Ovary (tissue), 9 donors: ENCODE data around the gene RNF187. TPM values are rescaled to one million over a fixed set of nuclear protein-coding genes. Genes with fewer than 3 reads are reported as not detected.

Source experiments
- DNase-seq, 5 donors: peaks; one replicate each; pipeline ENCODE4 v3.0.0-alpha.2; 2019 to 2020
- H3K27ac ChIP-seq, 2 donors: fragments of 200-600 bp; one replicate each; pipeline versions ENCODE4 v1.5.1 to v1.8.0; 2019 to 2022
- H3K27me3 ChIP-seq: fragments of 200-600 bp; one replicate; pipeline ENCODE4 v1.8.0; 2022
- H3K36me3 ChIP-seq: fragments of 200-600 bp; sonication (generic); one replicate; pipeline ENCODE4 v1.5.1; 2019
- H3K4me1 ChIP-seq: one replicate; pipeline ENCODE4 v1.8.1; 2013; ENCODE audit warnings: mild to moderate bottlenecking, moderate library complexity; ENCODE audit not compliant: insufficient read depth
- H3K4me3 ChIP-seq: fragments of 200-600 bp; sonication (generic); one replicate; pipeline ENCODE4 v1.5.1; 2017
- H3K9me3 ChIP-seq, 2 donors: fragments of 200-600 bp in 1 of 2; sonication (generic) in 1 of 2; one replicate each; pipeline versions ENCODE4 v1.5.1 to v1.8.1; 2013 to 2019; ENCODE audit warnings: mild to moderate bottlenecking in 1 of 2, moderate library complexity in 1 of 2
- CTCF ChIP-seq, 3 donors: fragments of 450-650 bp in 2 of 3; fragments of 200-600 bp in 1 of 3; IDR thresholded peaks; one replicate each; pipeline versions ENCODE4 v1.5.1 to v1.8.0; 2016 to 2022; ENCODE audit warnings: antibody characterized with exemption in 3 of 3, mild to moderate bottlenecking in 1 of 3
- EP300 ChIP-seq: sonication (generic); formaldehyde crosslinking; IDR thresholded peaks from one replicate; pipeline ENCODE4 v1.6.1; 2017; ENCODE audit warnings: antibody characterized with exemption
- POLR2A ChIP-seq: fragments of 450-650 bp; IDR thresholded peaks from one replicate; pipeline ENCODE4 v1.6.1; 2017; ENCODE audit warnings: antibody characterized with exemption, mild to moderate bottlenecking, moderate library complexity
- WGBS, 3 donors: extraction: QIAGEN DNeasy Blood & Tissue Kit in 1 of 3; methylation state at CpG; one replicate each; pipeline versions ENCODE4 v1.1.5 to v1.1.7; 2013 to 2017; 5-methylcytosine and 5-hydroxymethylcytosine counted together
- intact Hi-C, 4 donors: fragments of 100-400 bp; cut with DNase I; formaldehyde crosslinking; loops; one replicate each; pipeline versions ENCODE4 v1.11.0 to v1.15.1; 2022 to 2023
- polyA plus RNA-seq, 2 donors: library from polyadenylated mRNA; stranded (reverse); fragments of 200-250 nt in 1 of 2; fragments of 350-450 nt in 1 of 2; fragmentation: Illumina TruSeq in 1 of 2; extraction: RNeasy Lipid Tissue Mini Kit (QIAGEN cat#74804) in 1 of 2; gene quantifications; one replicate each; pipeline ENCODE4 v1.2.3, GENCODE V29; 2013 to 2014
- total RNA-seq, 7 donors: library from RNA; depleted of rRNA in 2 of 7; stranded (reverse); fragments of >200 nt in 2 of 7; fragmentation: NEBNext Ultra II Directional in 3 of 7; extraction: Animal tissue kit (Norgen Biotek cat#: 25700) in 3 of 7; gene quantifications; one replicate each; pipeline versions ENCODE4 v1.1.0 to v1.2.4, GENCODE V29; 2016 to 2023
- donor health status: DM: no; HTN: no; CAD: no; lungs with moderate emphysema.
- donor health status: DM: no; HTN: no; CAD: no.
- donor health status: Bipolar disorder and iron deficiency.
- donor health status: DM: yes; HTN: yes; CAD: no.
- donor health status: DM: no; HTN: no; CAD: no.
- donor health status: DM: yes; HTN: yes; CAD: no.

Gene RNF187
- total and polyA plus RNA-seq, 9 donors = 32.2 to 165 (median 109) TPM

- intact Hi-C loops = no loop called here
- Histone ChIP-seq H3K27ac (no peak overlapping the region), H3K36me3 (no peaks in the 10 kb centered on the region), H3K4me3 (no peak overlapping the region), H3K4me1 (no peaks in the 10 kb centered on the region), H3K9me3 (no peaks in the 10 kb centered on the region), H3K27me3 (no peaks in the 10 kb centered on the region)
- WGBS, 3 donors = 42 to 43% (median 43%) methylated on average over 2 of the region's 2 CpGs
- DNase-seq = no peak
- TF ChIP-seq POLR2A (no peak), EP300 (no peak), CTCF (IDR thresholded peaks at IDR 0.05) (no peak)
Measured at GRCh38 chr1:228517655-228518054, 30.5 kb downstream of the RNF187 start.

- no peaks in the 10 kb centered on the region for H3K4me1 ChIP-seq
- intact Hi-C loops = no loop called here
- H3K27ac ChIP-seq = no peak overlapping the region
- 27 to 49% (median 29%) methylated on average over 5 of the region's 5 CpGs for WGBS, 3 donors
- no peaks in the 10 kb centered on the region for H3K9me3 ChIP-seq
- no peaks in the 10 kb centered on the region for H3K36me3 ChIP-seq
- no peak overlapping the region for H3K4me3 ChIP-seq
- no peaks in the 10 kb centered on the region for H3K27me3 ChIP-seq
- TF ChIP-seq POLR2A = no peak
- no peak for TF ChIP-seq CTCF (IDR thresholded peaks at IDR 0.05)
- no peak for TF ChIP-seq EP300
- DNase-seq = no peak
Measured at GRCh38 chr1:228527596-228527995, 40.4 kb downstream of the RNF187 start.

- H3K36me3 ChIP-seq = no peaks in the 10 kb centered on the region
- DNase-seq = no peak
- H3K27me3 ChIP-seq = no peaks in the 10 kb centered on the region
- no peak overlapping the region for H3K27ac ChIP-seq
- no peak overlapping the region for H3K4me3 ChIP-seq
- no peak for TF ChIP-seq CTCF (IDR thresholded peaks at IDR 0.05)
- TF ChIP-seq EP300 = no peak
- TF ChIP-seq POLR2A = no peak
- H3K4me1 ChIP-seq = no peaks in the 10 kb centered on the region
- H3K9me3 ChIP-seq = no peaks in the 10 kb centered on the region
- intact Hi-C loops = no loop called here
- WGBS, 3 donors = 9 to 22% (median 21%) methylated on average over 2 of the region's 2 CpGs
Measured at GRCh38 chr1:228528612-228529011, 41.4 kb downstream of the RNF187 start.

- TF ChIP-seq CTCF (IDR thresholded peaks at IDR 0.05) (no peak), EP300 (no peak), POLR2A (no peak)
- no peaks in the 10 kb centered on the region for H3K36me3 ChIP-seq
- intact Hi-C loops = no loop called here
- H3K27me3 ChIP-seq = no peaks in the 10 kb centered on the region
- DNase-seq = no peak
- no peaks in the 10 kb centered on the region for H3K4me1 ChIP-seq
- H3K4me3 ChIP-seq = no peak overlapping the region
- 65 to 77% (median 73%) methylated on average over 3 of the region's 3 CpGs for WGBS, 3 donors
- H3K9me3 ChIP-seq = no peaks in the 10 kb centered on the region
- no peak overlapping the region for H3K27ac ChIP-seq
Measured at GRCh38 chr1:228530086-228530758, 43.0 kb downstream of the RNF187 start.
